CD4-positive, alpha-beta memory T cell (primary cell): ENCODE results near the gene NUP58. TPM values are rescaled to one million over a fixed set of nuclear protein-coding genes. Genes with fewer than 3 reads are reported as not detected.
A peak's percentile ranks its signal among the peaks of the same experiment; 100 is the strongest.
"Not testable (repeated sequence)": the region's sequence is repeated elsewhere in the genome, so short reads cannot be mapped to it uniquely, and the experiment has no call there.

ENCODE experiments used
- CTCF ChIA-PET: fragments of 350-600 bp; sonication (Branson Sonifier 250); formaldehyde crosslinking; loops from one replicate; lab custom pipeline; 2021; ENCODE audit warnings: inconsistent platforms; ENCODE audit not compliant: partially characterized antibody; lab: Charles Lee
- POLR2A ChIA-PET: fragments of 350-600 bp; sonication (Branson Sonifier 250); formaldehyde crosslinking; loops from one replicate; lab custom pipeline; 2021; ENCODE audit not compliant: partially characterized antibody; lab: Charles Lee
- DNase-seq, 5 donors: peaks; one replicate each; pipeline versions ENCODE4 v3.0.0 to v3.0.0-alpha.2; 2020 to 2022; ENCODE audit warnings: mixed read lengths in 1 of 5
- H3K27ac ChIP-seq: one replicate; pipeline ENCODE4 v1.7.0; 2013; ENCODE audit warnings: low read depth, low read length
- H3K27me3 ChIP-seq: 2 replicates; pipeline ENCODE4 v1.7.0; 2013; ENCODE audit warnings: mild to moderate bottlenecking, low read length, moderate library complexity; ENCODE audit not compliant: insufficient read depth
- H3K36me3 ChIP-seq: 2 replicates; pipeline ENCODE4 v1.7.0; 2013; ENCODE audit warnings: mild to moderate bottlenecking, low read length, moderate library complexity; ENCODE audit not compliant: insufficient read depth
- H3K4me1 ChIP-seq: 2 replicates; pipeline ENCODE4 v1.7.0; 2013; ENCODE audit warnings: mild to moderate bottlenecking, low read length, moderate library complexity; ENCODE audit not compliant: insufficient read depth
- H3K4me3 ChIP-seq, 2 donors: one replicate each; pipeline ENCODE4 v1.7.0; 2013; ENCODE audit warnings: low read length in 2 of 2, mild to moderate bottlenecking in 1 of 2
- H3K9me3 ChIP-seq, 2 donors: one replicate each; pipeline ENCODE4 v1.7.0; 2013; ENCODE audit warnings: low read length in 2 of 2, control low read depth in 1 of 2; ENCODE audit not compliant: control insufficient read depth in 1 of 2
- H3K27ac Mint-ChIP-seq, 7 donors: one replicate each; pipeline ENCODE4 v1.8.0; 2020 to 2021; ENCODE audit warnings: mixed read lengths in 7 of 7, mild to moderate bottlenecking in 6 of 7, inconsistent platforms in 3 of 7, moderate library complexity in 3 of 7
- H3K27me3 Mint-ChIP-seq, 2 donors: one replicate each; pipeline ENCODE4 v1.8.0; 2020 to 2021; ENCODE audit warnings: mixed read lengths in 2 of 2
- H3K36me3 Mint-ChIP-seq, 2 donors: one replicate each; pipeline ENCODE4 v1.8.0; 2020 to 2021; ENCODE audit warnings: mixed read lengths in 2 of 2, inconsistent platforms in 1 of 2, mild to moderate bottlenecking in 1 of 2
- H3K4me1 Mint-ChIP-seq, 4 donors: one replicate each; pipeline ENCODE4 v1.8.0; 2020 to 2021; ENCODE audit warnings: mixed read lengths in 4 of 4, mild to moderate bottlenecking in 1 of 4
- H3K4me3 Mint-ChIP-seq, 8 donors: one replicate each; pipeline ENCODE4 v1.8.0; 2020 to 2021; ENCODE audit warnings: mixed read lengths in 8 of 8, mild to moderate bottlenecking in 7 of 8, moderate library complexity in 6 of 8, inconsistent platforms in 3 of 8
- H3K9me3 Mint-ChIP-seq, 8 donors: one replicate each; pipeline ENCODE4 v1.8.0; 2020 to 2021; ENCODE audit warnings: mixed read lengths in 8 of 8, mild to moderate bottlenecking in 5 of 8, inconsistent platforms in 3 of 8, moderate library complexity in 1 of 8
- intact Hi-C: fragments of 100-400 bp; cut with micrococcal nuclease; formaldehyde crosslinking; loops from one replicate; pipeline ENCODE4 v1.15.1; 2023
- polyA plus RNA-seq, 2 donors: library from polyadenylated mRNA; unstranded; fragments of 300-500 nt; fragmentation: Illumina TruSeq; gene quantifications; one replicate each; pipeline ENCODE4 v1.2.3, GENCODE V29; 2021
- total RNA-seq, 2 experiments: library from RNA; stranded (reverse); gene quantifications; one replicate each; pipeline ENCODE4 v1.2.3, GENCODE V29; 2021

Gene NUP58
- total and polyA plus RNA-seq, 4 experiments from 2014 or later: 7.7 to 43.3 (median 30.8) TPM

DNA sequence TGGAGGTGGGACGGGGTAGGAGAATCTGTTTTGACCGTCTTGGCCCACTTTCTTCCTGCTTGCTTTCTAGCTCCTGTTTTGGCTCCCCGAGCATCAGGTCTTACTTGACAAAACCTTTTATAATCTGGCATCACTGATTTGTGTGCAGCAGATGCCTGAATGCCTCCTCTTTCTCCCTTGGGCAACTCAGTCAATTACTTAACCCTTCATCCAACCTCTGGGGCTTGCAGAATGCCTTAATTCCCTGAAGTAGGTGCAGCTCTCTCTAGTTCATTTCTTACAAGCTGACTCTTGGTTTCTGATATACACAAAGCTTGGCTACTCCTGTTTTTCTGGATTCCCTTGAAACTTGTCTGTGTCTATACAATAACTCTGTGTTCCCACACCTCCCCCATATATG is 5.7 kb upstream of the NUP58 start:
- no peaks in the 10 kb centered on the region for H3K36me3 Mint-ChIP-seq
- CTCF ChIA-PET: interaction anchor here (1.4 to 2.9 kb wide), 3 partner anchors 8 to 10 kb away, joined by 4 to 21 read pairs (median 9); partner anchors contain the start of gene MTMR6
- no peak overlapping the region for H3K27ac Mint-ChIP-seq
- Histone ChIP-seq H3K9me3 (no peaks in the 10 kb centered on the region), H3K4me3 (no peak overlapping the region), H3K27ac (no peak overlapping the region), H3K4me1 (peaks cover 14% of the 10 kb centered on the region), H3K27me3 (peaks cover 5% of the 10 kb centered on the region), H3K36me3 (no peaks in the 10 kb centered on the region)
- intact Hi-C loops: no loop called here
- H3K4me3 Mint-ChIP-seq: no peak overlapping the region
- peaks cover 0 to 2% (median 0%) of the 10 kb centered on the region in 8 donors for H3K9me3 Mint-ChIP-seq
- POLR2A ChIA-PET: no interaction called here
- DNase-seq: no peak
- H3K4me1 Mint-ChIP-seq: peaks cover 4 to 12% (median 9%) of the 10 kb centered on the region in 4 donors
- H3K27me3 Mint-ChIP-seq: peaks cover 4 to 6% of the 10 kb centered on the region in 2 donors

DNA sequence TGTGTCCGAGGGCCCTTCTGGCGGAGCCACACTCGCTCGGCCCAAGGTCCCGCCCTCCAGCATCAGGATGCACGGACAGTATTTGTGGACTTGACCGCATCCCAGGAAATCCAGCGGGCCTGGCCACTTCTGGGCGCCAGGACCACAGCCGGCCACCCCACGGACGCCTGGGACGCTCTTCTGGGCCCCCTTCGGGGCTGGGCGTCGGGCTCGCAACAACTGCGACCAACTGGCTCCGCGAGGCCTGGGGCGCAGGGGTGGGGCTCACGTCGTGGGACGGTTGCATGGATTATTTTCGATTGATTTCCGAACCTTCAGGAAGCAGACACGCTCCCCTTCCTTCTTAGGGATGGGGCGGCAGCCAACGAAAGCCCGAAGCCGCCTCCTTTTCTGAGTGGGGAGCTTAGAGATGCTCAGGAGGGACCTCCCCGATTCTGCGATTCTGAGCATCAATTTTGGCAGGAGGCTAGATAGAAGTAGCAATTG is 521 bp upstream of the NUP58 start:
- ChIA-PET POLR2A (interaction anchor here (0.6 to 3.3 kb wide), 4 partner anchors 9 to 17 kb away, joined by 3 to 20 read pairs (median 6); partner anchors contain the start of gene MTMR6), CTCF (interaction anchor here (1.2 to 4.0 kb wide), 3 partner anchors 11 to 17 kb away, joined by 3 to 18 read pairs (median 4); partner anchors contain the start of gene MTMR6)
- Histone ChIP-seq H3K4me1 (peaks cover 27% of the 10 kb centered on the region), H3K27me3 (peaks cover 5% of the 10 kb centered on the region), H3K36me3 (no peaks in the 10 kb centered on the region), H3K27ac (peak overlapping the region; percentile 96), H3K4me3 (peak overlapping the region; percentile 86 to 92), H3K9me3 (no peaks in the 10 kb centered on the region)
- H3K27me3 Mint-ChIP-seq: peaks cover 3 to 6% of the 10 kb centered on the region in 2 donors
- peak overlapping the region; percentile 93 to 97 (median 97) for H3K27ac Mint-ChIP-seq
- H3K9me3 Mint-ChIP-seq: peaks cover 0 to 2% (median 0%) of the 10 kb centered on the region in 8 donors
- peaks cover 7 to 31% of the 10 kb centered on the region in 2 donors for H3K36me3 Mint-ChIP-seq
- peaks cover 19 to 48% (median 36%) of the 10 kb centered on the region in 4 donors for H3K4me1 Mint-ChIP-seq
- H3K4me3 Mint-ChIP-seq: peak overlapping the region; percentile 91 to 97 (median 92)
- peak in 1 of 5 donors; percentile 41 for DNase-seq
- intact Hi-C loops: loop anchor here (1.0 to 5.0 kb wide), 9 partner anchors 9 to 1049 kb away; partner anchors contain the start of genes CDK8 and MTMR6

DNA sequence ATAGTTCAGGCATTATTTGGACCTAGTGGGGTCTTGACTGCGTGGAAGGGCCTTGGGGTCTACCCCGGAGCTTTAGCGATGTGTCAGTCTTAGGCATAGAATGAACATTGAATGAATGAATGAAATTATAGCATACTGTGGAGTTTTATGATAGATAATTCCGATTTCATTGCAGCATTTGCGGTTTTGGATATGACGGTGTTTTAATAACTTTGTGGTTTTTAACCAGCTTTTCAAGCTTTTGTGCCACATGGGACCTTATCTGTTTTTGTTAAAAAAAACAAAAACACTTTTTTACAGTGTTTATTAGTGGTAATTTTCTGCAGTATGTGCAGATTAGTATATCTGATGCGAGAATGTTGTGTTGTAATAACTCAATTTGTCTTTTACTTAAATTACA is 696 bp downstream of the NUP58 start:
- Mint-ChIP-seq H3K36me3 (peaks cover 12 to 34% of the 10 kb centered on the region in 2 donors), H3K27ac (peak overlapping the region; percentile 93 to 97 (median 97)), H3K27me3 (peaks cover 0 to 6% of the 10 kb centered on the region in 2 donors), H3K9me3 (peaks cover 0 to 2% (median 0%) of the 10 kb centered on the region in 8 donors), H3K4me3 (peak overlapping the region; percentile 91 to 97 (median 92)), H3K4me1 (peaks cover 23 to 55% (median 40%) of the 10 kb centered on the region in 4 donors)
- Histone ChIP-seq H3K4me1 (peaks cover 27% of the 10 kb centered on the region), H3K9me3 (no peaks in the 10 kb centered on the region), H3K27ac (peak overlapping the region; percentile 96), H3K4me3 (peak overlapping the region; percentile 86 to 93), H3K27me3 (peaks cover 5% of the 10 kb centered on the region), H3K36me3 (no peaks in the 10 kb centered on the region)
- DNase-seq: peak in 2 of 5 donors; percentile 36 to 45
- POLR2A ChIA-PET: interaction anchor here (0.8 to 3.3 kb wide), 5 partner anchors 11 to 920 kb away, joined by 3 to 20 read pairs (median 3); partner anchors contain the start of genes MTMR6 and RNF6
- CTCF ChIA-PET: interaction anchor here (4.0 kb wide), 1 partner anchor 15 kb away, joined by 18 read pairs; the partner anchor contains the start of gene MTMR6
- intact Hi-C loops: loop anchor here (5.0 kb wide), 4 partner anchors 35 to 1050 kb away; partner anchors contain the start of gene CDK8

DNA sequence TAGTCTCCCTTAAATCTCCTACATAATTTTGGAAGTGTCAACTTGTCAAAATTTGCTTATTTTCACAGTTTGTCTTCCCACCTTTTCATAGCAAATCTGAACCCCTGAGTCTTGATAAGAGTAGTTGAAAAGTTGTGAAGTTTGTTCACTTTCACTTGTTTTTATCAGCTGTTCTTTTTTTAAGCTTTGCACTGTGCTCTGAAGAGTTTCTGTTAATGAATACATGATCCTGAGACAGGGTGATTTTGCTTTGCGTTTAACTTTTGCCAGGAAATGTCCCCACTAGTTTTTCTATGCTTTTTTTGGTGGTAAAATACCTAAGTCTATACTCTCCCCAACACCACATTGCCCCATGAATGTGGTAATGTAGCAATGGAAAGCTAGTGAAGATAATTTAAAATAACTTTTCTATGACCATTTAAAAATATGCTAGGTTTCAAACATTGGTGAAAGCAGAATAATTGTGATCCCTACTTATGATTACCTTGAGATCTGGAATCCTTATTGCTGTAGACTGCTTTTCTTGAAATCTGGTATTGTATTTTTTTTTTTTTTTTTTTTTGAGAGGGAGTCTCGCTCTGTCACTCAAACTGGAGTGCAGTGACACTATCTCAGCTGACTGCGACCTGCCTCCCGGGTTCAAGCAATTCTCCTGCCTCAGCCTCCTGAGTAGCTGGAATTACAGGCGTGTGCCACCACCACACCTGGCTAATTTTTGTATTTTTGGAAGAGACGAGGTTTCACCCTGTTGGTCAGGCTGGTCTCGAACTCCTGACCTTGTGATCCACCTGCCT is 5.4 kb downstream of the NUP58 start:
- Mint-ChIP-seq H3K4me1 (peaks cover 34 to 50% (median 41%) of the 10 kb centered on the region in 4 donors), H3K9me3 (no peaks in the 10 kb centered on the region), H3K36me3 (peaks cover 31 to 55% of the 10 kb centered on the region in 2 donors), H3K4me3 (no peak overlapping the region), H3K27me3 (no peaks in the 10 kb centered on the region), H3K27ac (peak overlapping the region in 5 of 7 donors; percentile 13 to 81 (median 52))
- intact Hi-C loops: no loop called here
- Histone ChIP-seq H3K4me3 (no peak overlapping the region), H3K27me3 (no peaks in the 10 kb centered on the region), H3K27ac (no peak overlapping the region), H3K9me3 (no peaks in the 10 kb centered on the region), H3K36me3 (peaks cover 12% of the 10 kb centered on the region), H3K4me1 (peaks cover 19% of the 10 kb centered on the region)
- ChIA-PET CTCF (interaction anchor here (0.7 kb wide), 1 partner anchor 1095 kb away, joined by 4 read pairs; no protein-coding TSS in a partner anchor), POLR2A (no interaction called here)
- DNase-seq: no peak

DNA sequence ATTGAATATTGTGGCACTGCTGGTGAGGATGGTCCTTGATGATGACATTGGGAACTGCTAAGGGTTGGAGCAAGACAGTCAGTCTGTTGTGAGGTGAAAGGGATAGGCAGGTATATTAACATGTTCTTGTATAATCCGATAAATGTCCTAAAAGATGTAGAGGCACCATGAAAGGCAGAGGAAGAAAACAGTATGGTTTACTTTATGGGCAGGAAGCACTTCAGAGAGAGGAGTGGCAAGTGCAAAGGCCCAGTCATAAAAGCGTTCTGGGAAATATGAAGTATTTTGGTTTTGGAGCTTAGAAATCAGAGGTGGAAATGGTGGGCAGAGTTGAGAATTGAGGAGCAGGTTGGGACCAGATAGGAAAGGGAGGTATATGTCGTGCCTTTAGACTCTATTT is 9.5 kb downstream of the NUP58 start:
- intact Hi-C loops: no loop called here

DNA sequence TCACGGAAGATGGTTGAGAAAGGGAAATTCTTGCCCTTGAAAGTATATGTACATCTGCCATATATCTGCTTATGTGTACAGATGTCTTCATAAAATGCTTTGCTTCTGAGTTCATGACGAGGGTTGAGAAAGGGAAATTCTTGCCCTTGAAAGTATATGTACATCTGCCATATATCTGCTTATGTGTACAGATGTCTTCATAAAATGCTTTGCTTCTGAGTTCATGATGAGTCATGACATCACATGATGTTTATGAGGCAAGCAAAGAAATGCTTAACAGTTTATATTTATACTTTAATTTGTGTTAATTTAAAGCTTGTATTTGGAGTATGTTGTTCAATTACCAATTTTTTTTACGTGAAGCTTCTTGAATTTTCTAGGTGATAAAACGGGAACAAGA is 17.5 kb downstream of the NUP58 start:
- peaks cover 43% of the 10 kb centered on the region for H3K36me3 ChIP-seq
- H3K27ac ChIP-seq, H3K4me3 Mint-ChIP-seq, DNase-seq, H3K9me3 ChIP-seq, H3K4me3 ChIP-seq, H3K4me1 Mint-ChIP-seq, H3K27me3 Mint-ChIP-seq, POLR2A ChIA-PET, H3K9me3 Mint-ChIP-seq, H3K27ac Mint-ChIP-seq, intact Hi-C loops, H3K4me1 ChIP-seq, CTCF ChIA-PET, H3K27me3 ChIP-seq: not testable (repeated sequence)
- H3K36me3 Mint-ChIP-seq: peaks cover 42 to 59% of the 10 kb centered on the region in 2 donors

More for the DNA sequence above, 9.5 kb downstream of the NUP58 start:
- Histone ChIP-seq H3K36me3 (peaks cover 29% of the 10 kb centered on the region), H3K4me1 (no peaks in the 10 kb centered on the region), H3K4me3 (no peak overlapping the region), H3K27ac (no peak overlapping the region), H3K27me3 (no peaks in the 10 kb centered on the region), H3K9me3 (no peaks in the 10 kb centered on the region)
- H3K4me1 Mint-ChIP-seq: peaks cover 15 to 22% (median 17%) of the 10 kb centered on the region in 4 donors
- H3K9me3 Mint-ChIP-seq: no peaks in the 10 kb centered on the region
- ChIA-PET POLR2A (no interaction called here), CTCF (interaction anchor here (0.7 to 1.0 kb wide), 2 partner anchors 23 to 1079 kb away, joined by 3 read pairs; no protein-coding TSS in a partner anchor)
- H3K4me3 Mint-ChIP-seq: no peak overlapping the region
- no peaks in the 10 kb centered on the region for H3K27me3 Mint-ChIP-seq
- no peak for DNase-seq
- H3K27ac Mint-ChIP-seq: peak overlapping the region in 4 of 7 donors; percentile 8 to 64 (median 14)
- H3K36me3 Mint-ChIP-seq: peaks cover 45 to 62% of the 10 kb centered on the region in 2 donors
